ENCODE measurements around the gene KLHDC3.
"Not testable (repeated sequence)": the region's sequence is repeated elsewhere in the genome, so short reads cannot be mapped to it uniquely, and the experiment has no call there.

Gene KLHDC3

GRCh38 chr6:43032326-43032725 is 18.3 kb downstream of the KLHDC3 start:
- DNase-seq = no peak

GRCh38 chr6:43033496-43034189 is 19.6 kb downstream of the KLHDC3 start:
- DNase-seq = no peak

- no peak for DNase-seq
These were observed 20.1 kb downstream of the KLHDC3 start for GRCh38 chr6:43034190-43034525.

- no peak for DNase-seq
These were observed 21.6 kb downstream of the KLHDC3 start for GRCh38 chr6:43035495-43036194.

- no peak for DNase-seq
These were observed 22.7 kb downstream of the KLHDC3 start for GRCh38 chr6:43036712-43037111.

- no peak for DNase-seq
These were observed 23.1 kb downstream of the KLHDC3 start for GRCh38 chr6:43037197-43037596.

GRCh38 chr6:43037706-43038105 is 23.7 kb downstream of the KLHDC3 start:
- no peak for DNase-seq

- DNase-seq = no peak
These were observed 24.7 kb downstream of the KLHDC3 start for GRCh38 chr6:43038727-43039126.

- DNase-seq = no peak
These were observed 26.7 kb downstream of the KLHDC3 start for GRCh38 chr6:43040542-43041257.

- not testable (repeated sequence) for DNase-seq
These were observed 27.4 kb downstream of the KLHDC3 start for GRCh38 chr6:43041475-43041874.

- no peak for DNase-seq
These were observed 29.3 kb downstream of the KLHDC3 start for GRCh38 chr6:43043310-43043709.

GRCh38 chr6:43045371-43045930 is 31.4 kb downstream of the KLHDC3 start:
- no peak for DNase-seq

- no peak for DNase-seq
These were observed 33.9 kb downstream of the KLHDC3 start for GRCh38 chr6:43047998-43048397.

GRCh38 chr6:43050981-43051380 is 36.9 kb downstream of the KLHDC3 start:
- DNase-seq = no peak

GRCh38 chr6:43052225-43052841 is 38.3 kb downstream of the KLHDC3 start:
- no peak for DNase-seq

GRCh38 chr6:43052842-43053544 is 38.9 kb downstream of the KLHDC3 start:
- peak; percentile 20 for DNase-seq

- DNase-seq = peak; percentile 96
These were observed 39.6 kb downstream of the KLHDC3 start, which contains the start of gene CUL7 for GRCh38 chr6:43053545-43054205. TSS of gene CUL7 (minus strand) at chr6:43053851. CDS start at chr6:43052788, 1,063 bp downstream.

GRCh38 chr6:43054206-43054943 is 40.3 kb downstream of the KLHDC3 start:
- DNase-seq = no peak

- DNase-seq = no peak
These were observed 41.9 kb downstream of the KLHDC3 start for GRCh38 chr6:43055966-43056365.

- DNase-seq = no peak
These were observed 44.5 kb downstream of the KLHDC3 start for GRCh38 chr6:43058531-43058930.

Measured in activated CD4-positive, alpha-beta T cell treated with anti-CD3 and anti-CD28 coated beads, Interleukin-10, Interleukin-2, amounts not matched to agents 100 ng/mL and 50 ng/mL, durations not matched to agents 16 hours and 8 hours (primary cell).